K562 (cell line): ENCODE data around the gene LSM12. TPM values are rescaled to one million over a fixed set of nuclear protein-coding genes. Genes with fewer than 3 reads are reported as not detected.

Source experiments
- BCOR ChIP-seq: fragments of 450-650 bp; IDR thresholded peaks from 2 replicates; pipeline ENCODE4 v1.6.1; 2016
- CBX2 ChIP-seq: fragments of 200-600 bp; sonication (generic); IDR thresholded peaks from one replicate; pipeline ENCODE4 v1.6.1; 2012; ENCODE audit warnings: mild to moderate bottlenecking, low read length, inconsistent platforms; ENCODE audit not compliant: insufficient read depth, poor library complexity, severe bottlenecking
- CXXC5 ChIP-seq: fragments of 250-450 bp; sonication (Bioruptor Pico); IDR thresholded peaks from 2 replicates; pipeline ENCODE4 v1.8.0; 2022; ENCODE audit warnings: inconsistent platforms, mild to moderate bottlenecking, moderate library complexity
- ERF ChIP-seq: fragments of 450-650 bp; formaldehyde crosslinking; IDR thresholded peaks from 2 replicates; pipeline ENCODE4 v1.4.0; 2020; ENCODE audit warnings: mild to moderate bottlenecking, mixed read lengths
- GABPB2 ChIP-seq: fragments of 250-450 bp; sonication (Bioruptor Pico); conservative IDR thresholded peaks from 2 replicates; pipeline ENCODE4 v1.5.1; 2021; ENCODE audit warnings: mild to moderate bottlenecking
- GATA2 ChIP-seq: sonication (generic); formaldehyde crosslinking; IDR thresholded peaks from 2 replicates; pipeline ENCODE4 v1.4.0; 2020; ENCODE audit warnings: mild to moderate bottlenecking, missing genetic modification reagents
- HMGN3 ChIP-seq: IDR thresholded peaks from 2 replicates; pipeline ENCODE4 v1.6.1; 2011; ENCODE audit warnings: borderline replicate concordance, low read depth, mild to moderate bottlenecking, mixed read lengths, low read length; ENCODE audit not compliant: insufficient read length; ENCODE audit errors: extremely low read depth
- L3MBTL2 ChIP-seq: fragments of 450-650 bp; IDR thresholded peaks from 2 replicates; pipeline ENCODE4 v1.6.1; 2016; ENCODE audit warnings: mild to moderate bottlenecking, moderate library complexity
- MAFG ChIP-seq: fragments of 450-650 bp; conservative IDR thresholded peaks from 2 replicates; pipeline ENCODE4 v1.6.1; 2016; ENCODE audit warnings: missing genetic modification characterization, missing compliant biosample characterization
- MCM2 ChIP-seq: fragments of 450-650 bp; IDR thresholded peaks from 2 replicates; pipeline ENCODE4 v1.6.1; 2017; ENCODE audit warnings: low read depth, mild to moderate bottlenecking
- MEF2D ChIP-seq: conservative IDR thresholded peaks from 2 replicates; pipeline ENCODE4 v1.6.1; 2016; ENCODE audit warnings: low read depth, missing genetic modification characterization, missing compliant biosample characterization
- MEIS2 ChIP-seq: fragments of 450-650 bp; IDR thresholded peaks from 2 replicates; pipeline ENCODE4 v1.6.1; 2014; ENCODE audit warnings: mild to moderate bottlenecking; ENCODE audit not compliant: partially characterized antibody
- NCOA4 ChIP-seq: fragments of 450-650 bp; IDR thresholded peaks from 2 replicates; pipeline ENCODE4 v1.6.1; 2018; ENCODE audit warnings: mild to moderate bottlenecking; ENCODE audit not compliant: partially characterized antibody
- NONO ChIP-seq, 2 experiments: fragments of 200-400 bp in 1 of 2; fragments of 450-650 bp in 1 of 2; formaldehyde crosslinking in 1 of 2; IDR thresholded peaks; 2 replicates each; pipeline ENCODE4 v1.6.1; 2017; ENCODE audit warnings: low read depth in 2 of 2, mild to moderate bottlenecking in 2 of 2, moderate library complexity in 2 of 2, low read length in 1 of 2
- POLR2B ChIP-seq: fragments of 450-650 bp; IDR thresholded peaks from 2 replicates; pipeline ENCODE4 v1.6.1; 2018; ENCODE audit warnings: low read depth; ENCODE audit not compliant: partially characterized antibody
- POLR3G ChIP-seq: IDR thresholded peaks from 2 replicates; pipeline ENCODE4 v1.6.1; 2011; ENCODE audit not compliant: insufficient read length, insufficient replicate concordance; ENCODE audit errors: extremely low read depth
- RUNX1 ChIP-seq: sonication (generic); IDR thresholded peaks from 2 replicates; pipeline ENCODE4 v1.6.1; 2016; ENCODE audit warnings: antibody characterized with exemption, low read depth
- SAP30 ChIP-seq: fragments of 200-600 bp; sonication (generic); IDR thresholded peaks from 2 replicates; pipeline ENCODE4 v1.6.1; 2012; ENCODE audit warnings: borderline replicate concordance, low read depth, mild to moderate bottlenecking, moderate library complexity, low read length, control low read depth, inconsistent platforms; ENCODE audit not compliant: insufficient read depth, poor library complexity, severe bottlenecking
- SMARCB1 ChIP-seq: IDR thresholded peaks from 2 replicates; pipeline ENCODE4 v1.6.1; 2011; ENCODE audit warnings: improper control_type of control experiment, low read depth; ENCODE audit not compliant: insufficient read length
- TAF7 ChIP-seq: fragments of 450-650 bp; IDR thresholded peaks from 2 replicates; pipeline ENCODE4 v1.6.1; 2016; ENCODE audit warnings: missing genetic modification characterization, missing compliant biosample characterization
- XRCC3 ChIP-seq: fragments of 450-650 bp; IDR thresholded peaks from 2 replicates; pipeline ENCODE4 v1.6.1; 2017; ENCODE audit warnings: mild to moderate bottlenecking, moderate library complexity
- XRCC5 ChIP-seq: fragments of 200-400 bp; formaldehyde crosslinking; IDR thresholded peaks from 2 replicates; pipeline ENCODE4 v1.6.1; 2017; ENCODE audit warnings: low read depth, mild to moderate bottlenecking, low read length
- ZNF232 ChIP-seq: sonication (generic); formaldehyde crosslinking; IDR thresholded peaks from 2 replicates; pipeline ENCODE4 v1.8.0; 2022; ENCODE audit warnings: mild to moderate bottlenecking, missing genetic modification reagents
- polyA plus RNA-seq, 8 experiments: library from polyadenylated mRNA; depleted of rRNA in 4 of 8; stranded (reverse) in 5 of 8; unstranded in 3 of 8; fragments of >200 nt; fragmentation: Nextera tagmentation in 2 of 8; fragmentation: Illumina TruSeq in 1 of 8; extraction: Ambion mirVana in 2 of 8; extraction: Trizol in 1 of 8; gene quantifications; 2 replicates each; pipeline versions ENCODE4 v1.2.1 to v1.2.3, GENCODE V29; 2011 to 2014; ENCODE audit warnings: inconsistent platforms in 1 of 8, missing spikeins in 1 of 8
- total RNA-seq, 7 experiments: library from RNA; depleted of rRNA in 6 of 7; stranded (reverse); fragments of >200 nt in 6 of 7; fragmentation: Illumina TruSeq in 2 of 7; extraction: Trizol in 2 of 7; gene quantifications; 2 replicates each; pipeline versions ENCODE4 v1.2.1 to v1.2.3, GENCODE V29; 2011 to 2021; ENCODE audit warnings: low replicate concordance in 1 of 7
- TF ChIP-seq, protein P1 (sequence below), 3 experiments: fragments of 200-800 bp in 1 of 3; sonication (Bioruptor generic) in 1 of 3; sonication (generic) in 1 of 3; formaldehyde crosslinking in 1 of 3; IDR thresholded peaks; 2 replicates each; pipeline versions ENCODE4 v1.6.1 to v1.8.0; 2016 to 2022; ENCODE audit warnings: mild to moderate bottlenecking in 2 of 3, missing compliant biosample characterization in 2 of 3, missing genetic modification characterization in 2 of 3, missing genetic modification reagents in 1 of 3
- TF ChIP-seq, protein P2 (sequence below): fragments of 250-450 bp; sonication (Bioruptor Pico); IDR thresholded peaks from 2 replicates; pipeline ENCODE4 v1.5.0; 2020; ENCODE audit warnings: mild to moderate bottlenecking, borderline replicate concordance

The LSM12 gene
- total and polyA plus RNA-seq, 9 of the 15 experiments (the other 6 are each of a cell fraction or from before 2014, with no cell fraction given) = 53.0 to 258 (median 89.3) TPM

DNA sequence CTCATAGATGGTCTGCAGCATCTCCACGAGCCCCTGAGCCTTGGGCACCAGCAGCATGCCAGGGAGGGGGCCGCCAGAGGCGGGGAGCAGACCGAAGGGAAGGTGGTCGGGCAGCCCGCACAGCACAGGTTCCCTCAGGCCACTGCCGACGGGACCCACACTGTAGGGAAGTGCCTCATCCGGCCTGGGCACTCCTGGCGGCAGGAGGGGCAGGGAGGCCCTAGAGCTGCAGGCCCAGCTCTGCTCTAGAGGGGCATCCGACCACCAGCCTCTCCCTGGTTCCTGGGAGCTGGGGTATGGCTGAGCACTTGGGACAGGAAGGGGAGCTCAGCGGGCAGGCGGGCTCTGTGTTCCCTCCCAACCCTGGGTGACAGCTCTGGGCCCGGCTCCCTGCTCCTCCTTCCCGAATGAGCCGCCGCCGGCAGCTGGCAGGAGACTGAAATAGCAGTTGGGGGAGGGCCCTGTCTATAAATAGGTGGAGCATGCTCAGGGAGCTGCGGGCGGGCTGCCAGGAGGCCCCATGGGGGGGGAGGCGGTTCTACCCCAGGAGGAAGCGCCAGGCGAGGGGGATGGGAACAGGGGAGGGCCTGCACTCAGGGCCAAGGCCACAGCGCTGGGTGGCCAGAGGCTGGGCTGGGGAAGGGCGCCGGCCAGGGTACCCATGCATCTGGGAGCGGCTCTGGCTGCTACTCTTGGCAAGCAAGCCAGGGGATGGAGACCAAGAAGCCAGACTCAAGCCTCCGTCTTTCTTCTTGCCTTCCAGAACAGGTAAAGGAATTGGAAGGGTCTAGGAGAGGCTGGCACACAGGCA is 44.6 kb upstream of the LSM12 start (continued):
- TF ChIP-seq L3MBTL2 (no peak), GABPB2 (no peak), XRCC5 (0 out of 2 replicates have a peak, but pooled peaks have one; percentile 57), MAFG (tag) (no peak), MCM2 (no peak), POLR2B (no peak), SAP30 (no peak), NCOA4 (no peak), CXXC5 (CRISPR knock-in tag) (no peak), SMARCB1 (no peak), CBX2 (no peak), BCOR (no peak), ZNF232 (no peak), RUNX1 (no peak), MEIS2 (peak; percentile 29), MEF2D (tag) (peak; percentile 99), GATA2 (CRISPR knock-in tag) (no peak), HMGN3 (peak; percentile 83), NONO (IDR thresholded peaks at IDR 0.05; ENCODE audit: low read depth in 2 of 2, low read length in 1 of 2) (no peak), POLR3G (no peak), XRCC3 (no peak), ERF (CRISPR knock-in tag) (no peak), TAF7 (tag) (no peak)
- TF ChIP-seq, protein P1, sequence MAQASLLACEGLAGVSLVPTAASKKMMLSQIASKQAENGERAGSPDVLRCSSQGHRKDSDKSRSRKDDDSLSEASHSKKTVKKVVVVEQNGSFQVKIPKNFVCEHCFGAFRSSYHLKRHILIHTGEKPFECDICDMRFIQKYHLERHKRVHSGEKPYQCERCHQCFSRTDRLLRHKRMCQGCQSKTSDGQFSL (CRISPR knock-in tag; IDR thresholded peaks at IDR 0.05) = peak; percentile 95
- TF ChIP-seq, protein P1 (tag; IDR thresholded peaks at IDR 0.05) = peak in 1 of 2 experiments; percentile 80; a peak in 2 of 4 replicates
- TF ChIP-seq, protein P2, sequence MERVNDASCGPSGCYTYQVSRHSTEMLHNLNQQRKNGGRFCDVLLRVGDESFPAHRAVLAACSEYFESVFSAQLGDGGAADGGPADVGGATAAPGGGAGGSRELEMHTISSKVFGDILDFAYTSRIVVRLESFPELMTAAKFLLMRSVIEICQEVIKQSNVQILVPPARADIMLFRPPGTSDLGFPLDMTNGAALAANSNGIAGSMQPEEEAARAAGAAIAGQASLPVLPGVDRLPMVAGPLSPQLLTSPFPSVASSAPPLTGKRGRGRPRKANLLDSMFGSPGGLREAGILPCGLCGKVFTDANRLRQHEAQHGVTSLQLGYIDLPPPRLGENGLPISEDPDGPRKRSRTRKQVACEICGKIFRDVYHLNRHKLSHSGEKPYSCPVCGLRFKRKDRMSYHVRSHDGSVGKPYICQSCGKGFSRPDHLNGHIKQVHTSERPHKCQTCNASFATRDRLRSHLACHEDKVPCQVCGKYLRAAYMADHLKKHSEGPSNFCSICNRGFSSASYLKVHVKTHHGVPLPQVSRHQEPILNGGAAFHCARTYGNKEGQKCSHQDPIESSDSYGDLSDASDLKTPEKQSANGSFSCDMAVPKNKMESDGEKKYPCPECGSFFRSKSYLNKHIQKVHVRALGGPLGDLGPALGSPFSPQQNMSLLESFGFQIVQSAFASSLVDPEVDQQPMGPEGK (CRISPR knock-in tag) = no peak
